Thoracic aorta (tissue), 2 donors: Measurements from ENCODE around the gene RSF1. TPM values are rescaled to one million over a fixed set of nuclear protein-coding genes. Genes with fewer than 3 reads are reported as not detected.
"Not testable (repeated sequence)": the region's sequence is repeated elsewhere in the genome, so short reads cannot be mapped to it uniquely, and the experiment has no call there.

Source experiments
- ATAC-seq: fragments of 150-250 bp; one replicate; pipeline ENCODE4 v1.8.0; 2017; ENCODE audit warnings: low read depth; ENCODE audit not compliant: insufficient number of reproducible peaks, low FRiP score
- DNase-seq: peaks from one replicate; pipeline ENCODE4 v3.0.0-alpha.2; 2020; ENCODE audit warnings: low spot score
- H3K27ac ChIP-seq, 2 donors: fragments of 200-600 bp; sonication (generic); 1 replicate in 1 of 2; 2 replicates in 1 of 2; pipeline ENCODE4 v1.5.1; 2016; ENCODE audit warnings: mild to moderate bottlenecking in 2 of 2, moderate library complexity in 2 of 2
- H3K27me3 ChIP-seq: fragments of 200-600 bp; sonication (generic); replicated peaks from 2 replicates; pipeline ENCODE4 v1.6.0; 2016; ENCODE audit warnings: mild to moderate bottlenecking; ENCODE audit not compliant: insufficient read depth
- H3K36me3 ChIP-seq: fragments of 200-600 bp; sonication (generic); one replicate; pipeline ENCODE4 v1.5.1; 2016
- H3K4me1 ChIP-seq, 2 donors: fragments of 200-600 bp; sonication (generic); 1 replicate in 1 of 2; 2 replicates in 1 of 2; pipeline versions ENCODE4 v1.5.1 to v1.6.0; 2016; ENCODE audit warnings: low read depth in 2 of 2, mild to moderate bottlenecking in 1 of 2; ENCODE audit not compliant: control insufficient read depth in 1 of 2
- H3K4me3 ChIP-seq: fragments of 200-600 bp; sonication (generic); 2 replicates; pipeline ENCODE4 v1.5.1; 2016; ENCODE audit warnings: mild to moderate bottlenecking
- H3K9me3 ChIP-seq: fragments of 200-600 bp; sonication (generic); 2 replicates; pipeline ENCODE4 v1.5.1; 2016
- CTCF ChIP-seq: fragments of 200-600 bp; sonication (generic); IDR thresholded peaks from one replicate; pipeline ENCODE4 v1.5.1; 2019; ENCODE audit warnings: antibody characterized with exemption
- total RNA-seq, 2 donors: library from RNA; depleted of rRNA; stranded (reverse); fragments of >200 nt; gene quantifications; one replicate each; pipeline versions ENCODE4 v1.1.0 to v1.2.3, GENCODE V29; 2016

The RSF1 gene
- 100 to 1,000 TPM in 1 of 2 donors, 10 to 100 TPM in 1; 86.6 to 107 TPM for total RNA-seq

- Histone ChIP-seq H3K36me3 (no peaks in the 10 kb centered on the region), H3K9me3 (no peaks in the 10 kb centered on the region), H3K27me3 (no peaks in the 10 kb centered on the region), H3K27ac (peak within 1 kb of the TSS; percentile 95 to 99), H3K4me1 (peaks cover 25 to 61% of the 10 kb centered on the region in 2 donors), H3K4me3 (peak within 1 kb of the TSS; percentile 99)
- ATAC-seq (peak; percentile 96), DNase-seq (peak; percentile 97)
- TF ChIP-seq CTCF: peak; percentile 62
Observed at GRCh38 chr11:77820565-77821348, at the start of gene RSF1, which contains the start of gene AAMDC. Gene RSF1 (minus strand): TSS chr11:77820722. CDS start chr11:77820714, 8 bp downstream. Gene AAMDC (plus strand): TSS chr11:77821144. CDS start chr11:77842497, 21,353 bp downstream.

- DNase-seq: no peak
- no peak overlapping the region for H3K4me3 ChIP-seq
- H3K27ac ChIP-seq: no peak overlapping the region
- ATAC-seq: no peak
- H3K4me1 ChIP-seq: no peaks in the 10 kb centered on the region
- no peaks in the 10 kb centered on the region for H3K27me3 ChIP-seq
- peaks cover 24% of the 10 kb centered on the region for H3K36me3 ChIP-seq
- no peak for TF ChIP-seq CTCF
- no peaks in the 10 kb centered on the region for H3K9me3 ChIP-seq
Observed at GRCh38 chr11:77868744-77869143, 48.2 kb upstream of the RSF1 start.

GRCh38 chr11:77866336-77866735 is 45.8 kb upstream of the RSF1 start:
- Histone ChIP-seq H3K4me3 (no peak overlapping the region), H3K4me1 (no peaks in the 10 kb centered on the region), H3K9me3 (no peaks in the 10 kb centered on the region), H3K36me3 (peaks cover 20% of the 10 kb centered on the region), H3K27ac (no peak overlapping the region), H3K27me3 (no peaks in the 10 kb centered on the region)
- DNase-seq (no peak), ATAC-seq (no peak)
- no peak for TF ChIP-seq CTCF

- H3K4me3 ChIP-seq: no peak overlapping the region
- no peaks in the 10 kb centered on the region for H3K27me3 ChIP-seq
- H3K27ac ChIP-seq: no peak overlapping the region
- H3K36me3 ChIP-seq: peaks cover 20% of the 10 kb centered on the region
- no peaks in the 10 kb centered on the region for H3K4me1 ChIP-seq
- DNase-seq: no peak
- no peak for TF ChIP-seq CTCF
- ATAC-seq: no peak
- H3K9me3 ChIP-seq: no peaks in the 10 kb centered on the region
Observed at GRCh38 chr11:77865805-77866204, 45.3 kb upstream of the RSF1 start.

- peaks cover 13% of the 10 kb centered on the region for H3K36me3 ChIP-seq
- DNase-seq, H3K27ac ChIP-seq, H3K4me3 ChIP-seq, H3K4me1 ChIP-seq, H3K9me3 ChIP-seq, ATAC-seq, H3K27me3 ChIP-seq: not testable (repeated sequence)
Observed at GRCh38 chr11:77861444-77861843, 40.9 kb upstream of the RSF1 start.

GRCh38 chr11:77857906-77858457 is 37.5 kb upstream of the RSF1 start:
- peaks cover 24% of the 10 kb centered on the region for H3K36me3 ChIP-seq

More at GRCh38 chr11:77857906-77858457, 37.5 kb upstream of the RSF1 start:
- not testable (repeated sequence) for H3K9me3 ChIP-seq, H3K4me3 ChIP-seq, H3K4me1 ChIP-seq, ATAC-seq, H3K27ac ChIP-seq, H3K27me3 ChIP-seq, DNase-seq
